Right lobe of liver (tissue), 6 donors: ENCODE data around the gene MNS1. TPM values are rescaled to one million over a fixed set of nuclear protein-coding genes. Genes with fewer than 3 reads are reported as not detected.

Source experiments
- ATAC-seq, 4 donors: fragments of 200-7000 bp; cut with Tn5 transposase; one replicate each; pipeline ENCODE4 v1.9.1; 2020; ENCODE audit warnings: mild to moderate bottlenecking in 4 of 4, moderate library complexity in 4 of 4
- DNase-seq, 3 donors: peaks; one replicate each; pipeline ENCODE4 v3.0.0-alpha.2; 2020
- H3K27ac ChIP-seq, 3 donors: fragments of 200-600 bp; one replicate each; pipeline ENCODE4 v1.8.0; 2022
- H3K27me3 ChIP-seq, 2 donors: fragments of 200-600 bp; one replicate each; pipeline ENCODE4 v1.8.0; 2022
- H3K36me3 ChIP-seq, 4 donors: fragments of 200-600 bp; sonication (generic) in 1 of 4; one replicate each; pipeline versions ENCODE4 v1.5.1 to v1.8.0; 2017 to 2022; ENCODE audit warnings: control low read depth in 1 of 4
- H3K4me1 ChIP-seq, 4 donors: fragments of 200-600 bp; sonication (generic) in 1 of 4; one replicate each; pipeline versions ENCODE4 v1.5.1 to v1.8.0; 2017 to 2022; ENCODE audit warnings: control low read depth in 1 of 4
- H3K4me3 ChIP-seq, 3 donors: fragments of 200-600 bp; one replicate each; pipeline ENCODE4 v1.8.0; 2022
- H3K9me3 ChIP-seq, 4 donors: fragments of 200-600 bp; sonication (generic) in 1 of 4; one replicate each; pipeline versions ENCODE4 v1.5.1 to v1.8.0; 2017 to 2022; ENCODE audit warnings: control low read depth in 1 of 4
- CTCF ChIP-seq, 4 donors: fragments of 200-600 bp in 3 of 4; fragments of 450-650 bp in 1 of 4; IDR thresholded peaks; one replicate each; pipeline versions ENCODE4 v1.5.1 to v1.8.0; 2016 to 2022; ENCODE audit warnings: antibody characterized with exemption in 4 of 4, mild to moderate bottlenecking in 2 of 4
- POLR2A ChIP-seq: fragments of 450-650 bp; IDR thresholded peaks from one replicate; pipeline ENCODE4 v1.6.1; 2017; ENCODE audit warnings: antibody characterized with exemption, mild to moderate bottlenecking
- WGBS: methylation state at CpG from one replicate; pipeline ENCODE4 v1.1.6; 2018; ENCODE audit warnings: low coverage, low lambda C conversion rate; ENCODE audit not compliant: insufficient coverage; ENCODE audit errors: missing lambda C conversion rate; 5-methylcytosine and 5-hydroxymethylcytosine counted together
- intact Hi-C, 2 donors: fragments of 100-400 bp; cut with DNase I; formaldehyde crosslinking; loops; one replicate each; pipeline versions ENCODE4 v1.11.2 to v1.14.1; 2022
- total RNA-seq, 6 experiments: library from RNA; depleted of rRNA in 2 of 6; stranded (reverse); fragments of >200 nt in 2 of 6; fragmentation: NEBNext Ultra II Directional in 3 of 6; extraction: Animal tissue kit (Norgen Biotek cat#: 25700) in 3 of 6; gene quantifications; one replicate each; pipeline versions ENCODE4 v1.1.0 to v1.2.4, GENCODE V29; 2016 to 2023
- donor health status: DM: no; HTN: yes; CAD: no.
- donor health status: DM: no; HTN: no; CAD: no.
- donor health status: DM: no; HTN: no; CAD: no.
- donor health status: DM: no; HTN: yes; CAD: no.
- donor health status: DM: no; HTN: yes; CAD: no.

Gene MNS1
- total RNA-seq, 6 experiments from 2014 or later: 0.18 to 0.58 (median 0.40) TPM; not detected in 1

- no peaks in the 10 kb centered on the region for H3K27me3 ChIP-seq
- no peak overlapping the region for H3K27ac ChIP-seq
- intact Hi-C loops: no loop called here
- DNase-seq (no peak), ATAC-seq (no peak)
- no peak overlapping the region for H3K4me3 ChIP-seq
- 90% methylated on average over 1 of the region's 1 CpG for WGBS
- TF ChIP-seq CTCF (IDR thresholded peaks at IDR 0.05): no peak
- TF ChIP-seq POLR2A: no peak
- no peaks in the 10 kb centered on the region for H3K36me3 ChIP-seq
- no peaks in the 10 kb centered on the region for H3K9me3 ChIP-seq
- no peaks in the 10 kb centered on the region for H3K4me1 ChIP-seq
These were observed 24.6 kb downstream of the MNS1 start for GRCh38 chr15:56440214-56440770.

DNA sequence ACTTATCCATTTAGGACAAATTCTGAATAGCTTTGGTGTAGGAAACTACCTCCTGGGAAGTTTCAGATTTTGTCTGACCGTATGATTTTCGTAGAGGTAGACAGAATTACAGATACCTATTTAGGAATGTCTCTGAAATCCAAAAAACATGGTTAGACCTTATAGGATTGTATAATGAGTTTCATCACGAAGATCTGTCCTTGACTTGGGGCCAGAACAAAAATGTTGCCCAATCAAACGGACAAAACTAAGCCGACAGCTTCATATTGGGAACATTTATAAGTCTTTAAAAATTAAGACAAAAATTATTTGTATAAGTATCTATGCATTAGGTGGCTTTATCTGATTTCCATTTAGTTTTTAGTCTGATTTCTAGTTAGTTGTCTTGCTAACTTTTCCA is 32.6 kb downstream of the MNS1 start:
- 30% methylated on average over 5 of the region's 5 CpGs for WGBS
- no peak for TF ChIP-seq CTCF (IDR thresholded peaks at IDR 0.05)
- TF ChIP-seq POLR2A: no peak
- Histone ChIP-seq H3K27ac (no peak overlapping the region), H3K4me1 (peaks cover 0 to 3% (median 0%) of the 10 kb centered on the region in 4 donors), H3K36me3 (no peaks in the 10 kb centered on the region), H3K9me3 (no peaks in the 10 kb centered on the region), H3K4me3 (no peak overlapping the region), H3K27me3 (no peaks in the 10 kb centered on the region)
- intact Hi-C loops: no loop called here
- peak in 3 of 4 donors; percentile 27 to 66 (median 43) for ATAC-seq
- DNase-seq: peak in 1 of 3 donors; percentile 49

DNA sequence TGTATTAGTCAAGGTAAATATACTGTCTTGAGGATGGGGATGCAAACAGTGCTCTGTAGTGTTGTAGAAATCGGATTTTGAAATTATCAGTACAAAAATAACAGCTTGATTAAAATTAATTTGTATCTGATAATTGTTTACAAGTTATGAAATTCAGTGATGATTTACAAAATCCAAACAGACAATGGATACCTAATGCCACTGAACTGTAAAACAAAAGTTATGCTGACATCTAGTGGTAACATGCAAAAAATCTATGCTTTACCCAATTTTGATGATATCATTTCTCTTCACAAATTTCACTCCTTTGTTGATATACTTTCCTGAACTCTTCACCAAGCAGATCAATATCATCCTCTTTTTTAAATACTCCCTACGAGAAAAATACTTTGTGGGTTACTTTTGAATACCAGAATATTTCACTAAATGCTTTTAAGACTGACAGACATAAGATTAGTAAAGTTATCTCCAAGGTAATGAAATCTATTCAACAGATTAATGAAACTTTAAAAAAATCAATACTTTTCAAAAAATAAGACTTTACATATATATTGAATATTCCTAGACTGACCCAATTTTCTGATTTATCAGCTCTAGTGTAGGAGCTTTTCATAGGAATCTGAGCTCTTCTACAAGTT is 36.0 kb downstream of the MNS1 start:
- DNase-seq (no peak), ATAC-seq (peak; percentile 43 to 76 (median 65))
- WGBS: 9% methylated on average over 2 of the region's 2 CpGs
- Histone ChIP-seq H3K27ac (no peak overlapping the region), H3K9me3 (no peaks in the 10 kb centered on the region), H3K4me3 (no peak overlapping the region), H3K36me3 (no peaks in the 10 kb centered on the region), H3K27me3 (no peaks in the 10 kb centered on the region), H3K4me1 (peaks cover 0 to 3% (median 0%) of the 10 kb centered on the region in 4 donors)
- TF ChIP-seq POLR2A: no peak
- TF ChIP-seq CTCF (IDR thresholded peaks at IDR 0.05): peak; percentile 41 to 69 (median 54)
- intact Hi-C loops: no loop called here

GRCh38 chr15:56425976-56426375 is 39.0 kb downstream of the MNS1 start:
- no peaks in the 10 kb centered on the region for H3K9me3 ChIP-seq
- DNase-seq: no peak
- 88% methylated on average over 1 of the region's 1 CpG for WGBS
- no peak overlapping the region for H3K4me3 ChIP-seq
- no peaks in the 10 kb centered on the region for H3K27me3 ChIP-seq
- H3K36me3 ChIP-seq: no peaks in the 10 kb centered on the region
- no peak for TF ChIP-seq CTCF (IDR thresholded peaks at IDR 0.05)
- TF ChIP-seq POLR2A: no peak
- H3K27ac ChIP-seq: no peak overlapping the region
- intact Hi-C loops: no loop called here
- no peaks in the 10 kb centered on the region for H3K4me1 ChIP-seq
- no peak for ATAC-seq
